Stimulated activated memory B cell treated with anti-CD40 and anti-IgM and Interleukin-4, amounts not matched to agents 10 μg/mL and 1 μg/mL and 100 μg/mL, for 72 hours (primary cell): Measurements from ENCODE around the gene DPP10.

Experiments used
- ATAC-seq: fragments of 150-1000 bp; cut with Tn5 transposase; 2 replicates; pipeline ENCODE4 v1.10.0; 2021
- H3K27ac Mint-ChIP-seq: one replicate; pipeline ENCODE4 v1.8.0; 2022; ENCODE audit warnings: mild to moderate bottlenecking, mixed read lengths
- H3K27me3 Mint-ChIP-seq: one replicate; pipeline ENCODE4 v1.8.0; 2022; ENCODE audit warnings: mixed read lengths
- H3K36me3 Mint-ChIP-seq: one replicate; pipeline ENCODE4 v1.8.0; 2022; ENCODE audit warnings: mixed read lengths
- H3K4me1 Mint-ChIP-seq: one replicate; pipeline ENCODE4 v1.8.0; 2022; ENCODE audit warnings: mixed read lengths
- H3K4me3 Mint-ChIP-seq: one replicate; pipeline ENCODE4 v1.8.0; 2022; ENCODE audit warnings: mild to moderate bottlenecking, moderate library complexity, mixed read lengths
- H3K9me3 Mint-ChIP-seq: one replicate; pipeline ENCODE4 v1.8.0; 2022; ENCODE audit warnings: mixed read lengths

DPP10 gene

GRCh38 chr2:115652652-115653051 lies 1210.2 kb downstream of the DPP10 start:
- no peak overlapping the region for H3K4me3 Mint-ChIP-seq
- no peaks in the 10 kb centered on the region for H3K9me3 Mint-ChIP-seq
- no peaks in the 10 kb centered on the region for H3K4me1 Mint-ChIP-seq
- H3K36me3 Mint-ChIP-seq, result no peaks in the 10 kb centered on the region
- H3K27me3 Mint-ChIP-seq, result no peaks in the 10 kb centered on the region
- no peak overlapping the region for H3K27ac Mint-ChIP-seq
- ATAC-seq, result no peak

GRCh38 chr2:115654362-115654761 lies 1211.9 kb downstream of the DPP10 start:
- no peaks in the 10 kb centered on the region for H3K4me1 Mint-ChIP-seq
- H3K27me3 Mint-ChIP-seq, result no peaks in the 10 kb centered on the region
- H3K27ac Mint-ChIP-seq, result no peak overlapping the region
- ATAC-seq, result no peak
- no peaks in the 10 kb centered on the region for H3K36me3 Mint-ChIP-seq
- no peaks in the 10 kb centered on the region for H3K9me3 Mint-ChIP-seq
- no peak overlapping the region for H3K4me3 Mint-ChIP-seq

GRCh38 chr2:115678129-115678528 lies 1235.7 kb downstream of the DPP10 start:
- Mint-ChIP-seq H3K9me3 (peaks cover 18% of the 10 kb centered on the region), H3K4me3 (no peak overlapping the region), H3K36me3 (no peaks in the 10 kb centered on the region), H3K27me3 (no peaks in the 10 kb centered on the region), H3K4me1 (no peaks in the 10 kb centered on the region), H3K27ac (no peak overlapping the region)
- ATAC-seq, result no peak

GRCh38 chr2:115684345-115684744 lies 1241.9 kb downstream of the DPP10 start:
- no peak for ATAC-seq
- Mint-ChIP-seq H3K27ac (no peak overlapping the region), H3K4me3 (no peak overlapping the region), H3K4me1 (no peaks in the 10 kb centered on the region), H3K36me3 (no peaks in the 10 kb centered on the region), H3K27me3 (no peaks in the 10 kb centered on the region), H3K9me3 (peaks cover 8% of the 10 kb centered on the region)

- ATAC-seq, result no peak
- no peaks in the 10 kb centered on the region for H3K27me3 Mint-ChIP-seq
- no peak overlapping the region for H3K27ac Mint-ChIP-seq
- no peaks in the 10 kb centered on the region for H3K4me1 Mint-ChIP-seq
- H3K9me3 Mint-ChIP-seq, result peaks cover 4% of the 10 kb centered on the region
- no peak overlapping the region for H3K4me3 Mint-ChIP-seq
- no peaks in the 10 kb centered on the region for H3K36me3 Mint-ChIP-seq
Observed at GRCh38 chr2:115691409-115691808, 1249.0 kb downstream of the DPP10 start.

- H3K4me1 Mint-ChIP-seq, result no peaks in the 10 kb centered on the region
- peaks cover 4% of the 10 kb centered on the region for H3K9me3 Mint-ChIP-seq
- H3K4me3 Mint-ChIP-seq, result no peak overlapping the region
- no peak overlapping the region for H3K27ac Mint-ChIP-seq
- H3K27me3 Mint-ChIP-seq, result no peaks in the 10 kb centered on the region
- no peaks in the 10 kb centered on the region for H3K36me3 Mint-ChIP-seq
- no peak for ATAC-seq
Observed at GRCh38 chr2:115694651-115695050, 1252.2 kb downstream of the DPP10 start.

GRCh38 chr2:115733190-115733775 lies 1290.8 kb downstream of the DPP10 start:
- no peak for ATAC-seq
- Mint-ChIP-seq H3K4me1 (no peaks in the 10 kb centered on the region), H3K36me3 (no peaks in the 10 kb centered on the region), H3K27ac (no peak overlapping the region), H3K9me3 (peaks cover 7% of the 10 kb centered on the region), H3K4me3 (no peak overlapping the region), H3K27me3 (no peaks in the 10 kb centered on the region)

- H3K27me3 Mint-ChIP-seq, result no peaks in the 10 kb centered on the region
- ATAC-seq, result no peak
- no peaks in the 10 kb centered on the region for H3K4me1 Mint-ChIP-seq
- no peak overlapping the region for H3K4me3 Mint-ChIP-seq
- H3K9me3 Mint-ChIP-seq, result peaks cover 5% of the 10 kb centered on the region
- no peak overlapping the region for H3K27ac Mint-ChIP-seq
- no peaks in the 10 kb centered on the region for H3K36me3 Mint-ChIP-seq
Observed at GRCh38 chr2:115738111-115738510, 1295.7 kb downstream of the DPP10 start.

- H3K4me1 Mint-ChIP-seq, result no peaks in the 10 kb centered on the region
- no peaks in the 10 kb centered on the region for H3K36me3 Mint-ChIP-seq
- H3K27ac Mint-ChIP-seq, result no peak overlapping the region
- peaks cover 5% of the 10 kb centered on the region for H3K9me3 Mint-ChIP-seq
- no peak overlapping the region for H3K4me3 Mint-ChIP-seq
- ATAC-seq, result no peak
- no peaks in the 10 kb centered on the region for H3K27me3 Mint-ChIP-seq
Observed at GRCh38 chr2:115739574-115739973, 1297.1 kb downstream of the DPP10 start.

GRCh38 chr2:115746151-115746550 lies 1303.7 kb downstream of the DPP10 start:
- Mint-ChIP-seq H3K9me3 (peaks cover 2% of the 10 kb centered on the region), H3K27me3 (no peaks in the 10 kb centered on the region), H3K4me3 (no peak overlapping the region), H3K36me3 (no peaks in the 10 kb centered on the region), H3K27ac (no peak overlapping the region), H3K4me1 (no peaks in the 10 kb centered on the region)
- ATAC-seq, result no peak

GRCh38 chr2:115757286-115757685 lies 1314.8 kb downstream of the DPP10 start:
- no peaks in the 10 kb centered on the region for H3K4me1 Mint-ChIP-seq
- no peaks in the 10 kb centered on the region for H3K36me3 Mint-ChIP-seq
- H3K9me3 Mint-ChIP-seq, result peaks cover 2% of the 10 kb centered on the region
- H3K27ac Mint-ChIP-seq, result no peak overlapping the region
- no peaks in the 10 kb centered on the region for H3K27me3 Mint-ChIP-seq
- no peak for ATAC-seq
- no peak overlapping the region for H3K4me3 Mint-ChIP-seq

- Mint-ChIP-seq H3K36me3 (no peaks in the 10 kb centered on the region), H3K4me1 (no peaks in the 10 kb centered on the region), H3K9me3 (no peaks in the 10 kb centered on the region), H3K27ac (no peak overlapping the region), H3K4me3 (no peak overlapping the region), H3K27me3 (no peaks in the 10 kb centered on the region)
- no peak for ATAC-seq
Observed at GRCh38 chr2:115763601-115764000, 1321.2 kb downstream of the DPP10 start.

GRCh38 chr2:115771516-115771915 lies 1329.1 kb downstream of the DPP10 start:
- ATAC-seq, result no peak
- no peaks in the 10 kb centered on the region for H3K9me3 Mint-ChIP-seq
- H3K4me3 Mint-ChIP-seq, result no peak overlapping the region
- no peaks in the 10 kb centered on the region for H3K36me3 Mint-ChIP-seq
- H3K27ac Mint-ChIP-seq, result no peak overlapping the region
- H3K27me3 Mint-ChIP-seq, result no peaks in the 10 kb centered on the region
- no peaks in the 10 kb centered on the region for H3K4me1 Mint-ChIP-seq

- Mint-ChIP-seq H3K27ac (no peak overlapping the region), H3K27me3 (no peaks in the 10 kb centered on the region), H3K36me3 (no peaks in the 10 kb centered on the region), H3K9me3 (no peaks in the 10 kb centered on the region), H3K4me3 (no peak overlapping the region), H3K4me1 (no peaks in the 10 kb centered on the region)
- no peak for ATAC-seq
Observed at GRCh38 chr2:115774361-115774760, 1331.9 kb downstream of the DPP10 start.

- H3K27ac Mint-ChIP-seq, result no peak overlapping the region
Observed at GRCh38 chr2:115779085-115779632, 1336.7 kb downstream of the DPP10 start.

GRCh38 chr2:115782286-115782685 lies 1339.8 kb downstream of the DPP10 start:
- H3K4me3 Mint-ChIP-seq, result no peak overlapping the region
- ATAC-seq, result no peak
- H3K9me3 Mint-ChIP-seq, result peaks cover 3% of the 10 kb centered on the region

More at GRCh38 chr2:115779085-115779632, 1336.7 kb downstream of the DPP10 start:
- no peaks in the 10 kb centered on the region for H3K9me3 Mint-ChIP-seq
- H3K27me3 Mint-ChIP-seq, result no peaks in the 10 kb centered on the region
- H3K4me3 Mint-ChIP-seq, result no peak overlapping the region
- H3K36me3 Mint-ChIP-seq, result no peaks in the 10 kb centered on the region
- no peak for ATAC-seq
- H3K4me1 Mint-ChIP-seq, result no peaks in the 10 kb centered on the region

More at GRCh38 chr2:115782286-115782685, 1339.8 kb downstream of the DPP10 start:
- H3K36me3 Mint-ChIP-seq, result no peaks in the 10 kb centered on the region
- no peaks in the 10 kb centered on the region for H3K27me3 Mint-ChIP-seq
- no peaks in the 10 kb centered on the region for H3K4me1 Mint-ChIP-seq
- H3K27ac Mint-ChIP-seq, result no peak overlapping the region
